ENCODE measurements around the gene ERG. TPM values are rescaled to one million over a fixed set of nuclear protein-coding genes. Genes with fewer than 3 reads are reported as not detected.

ERG gene
- total RNA-seq, 1 experiment from 2014 or later = 0.11 TPM

- H3K23me2 ChIP-seq (ENCODE audit: insufficient read length, low read depth, low read length, poor library complexity, severe bottlenecking) = no peaks in the 10 kb centered on the region
- Mint-ChIP-seq H3K27me3 (ENCODE audit: low read depth) (peaks cover 2% of the 10 kb centered on the region; the same call in 1 of the 2 replicates), H3K36me3 (ENCODE audit: insufficient read depth in 1 of 3, low read depth in 3 of 3) (no peaks in the 10 kb centered on the region), H3K4me3 (no peak overlapping the region), H3K4me1 (peaks cover 7 to 29% of the 10 kb centered on the region in 2 experiments; a peak in 3 of 4 replicates), H3K27ac (no peak overlapping the region), H3K9me3 (no peaks in the 10 kb centered on the region)
- no peak overlapping the region for H4K5ac ChIP-seq (ENCODE audit: insufficient read length, low read depth, low read length)
- DNase-seq = no peak
- no peak overlapping the region for H3K18ac ChIP-seq (ENCODE audit: insufficient read length, low read depth, low read length)
- no peak for TF ChIP-seq CTCF (conservative IDR thresholded peaks at IDR 0.05)
- H3K9me3 ChIP-seq (ENCODE audit: control insufficient read depth, low read depth, low read length) = no peaks in the 10 kb centered on the region
- WGBS (ENCODE audit: extremely low coverage, insufficient read length, low lambda C conversion rate) = no CpG with 5 or more reads among the region's 10 CpGs
- H4K20me1 ChIP-seq (ENCODE audit: control insufficient read depth, insufficient read depth, insufficient read length) = no peaks in the 10 kb centered on the region
- H3K79me1 ChIP-seq (ENCODE audit: insufficient read depth, low read depth, low read length, poor library complexity, severe bottlenecking) = no peaks in the 10 kb centered on the region
- H3K9ac ChIP-seq (ENCODE audit: extremely low read depth, insufficient read length, low read length) = no peak overlapping the region
- H3K79me2 ChIP-seq (ENCODE audit: insufficient read depth, low read length) = no peaks in the 10 kb centered on the region
- no peak overlapping the region for H2BK120ac ChIP-seq (ENCODE audit: low read depth, low read length, poor library complexity, severe bottlenecking)
- H2BK5ac ChIP-seq (ENCODE audit: insufficient read length, low read length) = no peak overlapping the region
- H2BK15ac ChIP-seq (ENCODE audit: low read depth, low read length) = no peak overlapping the region
- no peak overlapping the region for H2AFZ ChIP-seq (ENCODE audit: low read length)
- no peak overlapping the region for H2AK5ac ChIP-seq (ENCODE audit: insufficient read length, low read length)
- no peak overlapping the region for H3K4ac ChIP-seq (ENCODE audit: low read depth, low read length)
- no peak overlapping the region for H4K91ac ChIP-seq (ENCODE audit: insufficient read length, low read depth, low read length)
- no peak overlapping the region for H3T11ph ChIP-seq (ENCODE audit: low read length)
- no peak overlapping the region for H3K14ac ChIP-seq (ENCODE audit: insufficient read depth, low read length)
- no peak overlapping the region for H3K23ac ChIP-seq (ENCODE audit: insufficient read length, low read depth, low read length)
- no peak overlapping the region for H2BK20ac ChIP-seq (ENCODE audit: low read depth, low read length, poor library complexity, severe bottlenecking)
- no peak overlapping the region for H2BK12ac ChIP-seq (ENCODE audit: insufficient read length, low read depth, low read length)
- no peak overlapping the region for H3K4me2 ChIP-seq (ENCODE audit: insufficient read depth, insufficient read length, low read length)
- H4K8ac ChIP-seq (replicated peaks; ENCODE audit: insufficient read length, low read depth, low read length) = no peak overlapping the region
- no peak overlapping the region for H3K56ac ChIP-seq (ENCODE audit: insufficient read length, low read depth, low read length)
- H3K27ac ChIP-seq (ENCODE audit: insufficient read length, low read depth, low read length) = no peak overlapping the region
- no peaks in the 10 kb centered on the region; the same call in 1 of the 2 replicates for H3K4me1 ChIP-seq (ENCODE audit: insufficient read depth, low read length)
- H3K27me3 ChIP-seq (ENCODE audit: insufficient read depth, low read length) = no peaks in the 10 kb centered on the region
Measured at GRCh38 chr21:38487901-38488639, 10.2 kb downstream of the ERG start.

Data from H9 (cell line).